OCI-LY7 (cell line): ENCODE results near the gene SLC25A22.

ENCODE experiments used
- CTCF ChIP-seq: fragments of 200-600 bp; sonication (generic); conservative IDR thresholded peaks from 2 replicates; pipeline ENCODE4 v1.5.1; 2014; ENCODE audit warnings: mild to moderate bottlenecking, antibody characterized with exemption, low read length, moderate library complexity, mixed read lengths
- EZH2phosphoT487 ChIP-seq: fragments of 200-600 bp; sonication (generic); IDR thresholded peaks from 2 replicates; pipeline ENCODE4 v1.6.1; 2018; ENCODE audit warnings: low read depth, borderline replicate concordance, mild to moderate bottlenecking, mixed run types, antibody characterized with exemption, low read length, moderate library complexity, mixed read lengths

GRCh38 chr11:802693-803466 is 4.8 kb upstream of the SLC25A22 start:
- TF ChIP-seq CTCF: no peak
- no peak for TF ChIP-seq EZH2phosphoT487
